GM10266 (cell line): ENCODE measurements around the gene CPSF6.
"Not testable (repeated sequence)": the region's sequence is repeated elsewhere in the genome, so short reads cannot be mapped to it uniquely, and the experiment has no call there.

ENCODE experiments used
- DNase-seq: peaks from one replicate; pipeline ENCODE4 v3.0.0; 2012; ENCODE audit errors: extremely low spot score
- TF ChIP-seq, protein P1 (sequence below): IDR thresholded peaks from 2 replicates; pipeline ENCODE4 v1.5.1; 2012; ENCODE audit warnings: mild to moderate bottlenecking, low read depth; ENCODE audit not compliant: control insufficient read depth, insufficient read depth; ENCODE audit errors: missing control alignments

CPSF6 gene, protein sequence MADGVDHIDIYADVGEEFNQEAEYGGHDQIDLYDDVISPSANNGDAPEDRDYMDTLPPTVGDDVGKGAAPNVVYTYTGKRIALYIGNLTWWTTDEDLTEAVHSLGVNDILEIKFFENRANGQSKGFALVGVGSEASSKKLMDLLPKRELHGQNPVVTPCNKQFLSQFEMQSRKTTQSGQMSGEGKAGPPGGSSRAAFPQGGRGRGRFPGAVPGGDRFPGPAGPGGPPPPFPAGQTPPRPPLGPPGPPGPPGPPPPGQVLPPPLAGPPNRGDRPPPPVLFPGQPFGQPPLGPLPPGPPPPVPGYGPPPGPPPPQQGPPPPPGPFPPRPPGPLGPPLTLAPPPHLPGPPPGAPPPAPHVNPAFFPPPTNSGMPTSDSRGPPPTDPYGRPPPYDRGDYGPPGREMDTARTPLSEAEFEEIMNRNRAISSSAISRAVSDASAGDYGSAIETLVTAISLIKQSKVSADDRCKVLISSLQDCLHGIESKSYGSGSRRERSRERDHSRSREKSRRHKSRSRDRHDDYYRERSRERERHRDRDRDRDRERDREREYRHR

DNA sequence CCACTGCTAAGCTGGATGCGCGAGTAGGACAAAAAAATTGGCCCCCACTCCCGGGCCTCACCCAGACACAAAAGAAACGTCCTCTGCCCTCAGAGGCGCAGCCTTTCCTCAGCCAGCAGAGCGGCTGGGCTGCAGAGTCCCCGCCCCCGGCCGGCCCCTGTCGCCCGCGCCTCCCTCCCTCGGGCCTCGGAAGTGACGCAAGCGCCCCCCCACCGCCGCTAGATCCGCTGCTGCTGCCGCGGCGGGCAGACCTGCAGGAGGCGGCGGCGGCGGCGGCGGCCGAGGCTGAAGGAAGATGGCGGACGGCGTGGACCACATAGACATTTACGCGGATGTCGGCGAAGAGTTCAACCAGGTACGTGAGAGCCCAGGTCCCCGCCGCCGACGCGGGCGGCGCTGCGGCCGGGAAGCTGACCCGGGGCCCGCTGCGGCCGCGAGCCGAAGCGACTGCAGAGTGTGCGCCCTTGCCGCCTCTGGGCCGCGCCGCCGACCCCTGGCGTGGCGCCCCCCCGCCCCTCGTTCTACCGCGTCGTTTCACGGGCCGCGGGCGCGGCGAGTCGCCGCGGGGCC lies at the start of gene CPSF6:
Gene CPSF6 (plus strand): TSS at position 218 of the 570 bp plus-strand sequence. CDS start 78 bp downstream, at position 296.
- peak; percentile 96 for DNase-seq
- TF ChIP-seq, protein P1, sequence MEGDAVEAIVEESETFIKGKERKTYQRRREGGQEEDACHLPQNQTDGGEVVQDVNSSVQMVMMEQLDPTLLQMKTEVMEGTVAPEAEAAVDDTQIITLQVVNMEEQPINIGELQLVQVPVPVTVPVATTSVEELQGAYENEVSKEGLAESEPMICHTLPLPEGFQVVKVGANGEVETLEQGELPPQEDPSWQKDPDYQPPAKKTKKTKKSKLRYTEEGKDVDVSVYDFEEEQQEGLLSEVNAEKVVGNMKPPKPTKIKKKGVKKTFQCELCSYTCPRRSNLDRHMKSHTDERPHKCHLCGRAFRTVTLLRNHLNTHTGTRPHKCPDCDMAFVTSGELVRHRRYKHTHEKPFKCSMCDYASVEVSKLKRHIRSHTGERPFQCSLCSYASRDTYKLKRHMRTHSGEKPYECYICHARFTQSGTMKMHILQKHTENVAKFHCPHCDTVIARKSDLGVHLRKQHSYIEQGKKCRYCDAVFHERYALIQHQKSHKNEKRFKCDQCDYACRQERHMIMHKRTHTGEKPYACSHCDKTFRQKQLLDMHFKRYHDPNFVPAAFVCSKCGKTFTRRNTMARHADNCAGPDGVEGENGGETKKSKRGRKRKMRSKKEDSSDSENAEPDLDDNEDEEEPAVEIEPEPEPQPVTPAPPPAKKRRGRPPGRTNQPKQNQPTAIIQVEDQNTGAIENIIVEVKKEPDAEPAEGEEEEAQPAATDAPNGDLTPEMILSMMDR, result no peak

DNA sequence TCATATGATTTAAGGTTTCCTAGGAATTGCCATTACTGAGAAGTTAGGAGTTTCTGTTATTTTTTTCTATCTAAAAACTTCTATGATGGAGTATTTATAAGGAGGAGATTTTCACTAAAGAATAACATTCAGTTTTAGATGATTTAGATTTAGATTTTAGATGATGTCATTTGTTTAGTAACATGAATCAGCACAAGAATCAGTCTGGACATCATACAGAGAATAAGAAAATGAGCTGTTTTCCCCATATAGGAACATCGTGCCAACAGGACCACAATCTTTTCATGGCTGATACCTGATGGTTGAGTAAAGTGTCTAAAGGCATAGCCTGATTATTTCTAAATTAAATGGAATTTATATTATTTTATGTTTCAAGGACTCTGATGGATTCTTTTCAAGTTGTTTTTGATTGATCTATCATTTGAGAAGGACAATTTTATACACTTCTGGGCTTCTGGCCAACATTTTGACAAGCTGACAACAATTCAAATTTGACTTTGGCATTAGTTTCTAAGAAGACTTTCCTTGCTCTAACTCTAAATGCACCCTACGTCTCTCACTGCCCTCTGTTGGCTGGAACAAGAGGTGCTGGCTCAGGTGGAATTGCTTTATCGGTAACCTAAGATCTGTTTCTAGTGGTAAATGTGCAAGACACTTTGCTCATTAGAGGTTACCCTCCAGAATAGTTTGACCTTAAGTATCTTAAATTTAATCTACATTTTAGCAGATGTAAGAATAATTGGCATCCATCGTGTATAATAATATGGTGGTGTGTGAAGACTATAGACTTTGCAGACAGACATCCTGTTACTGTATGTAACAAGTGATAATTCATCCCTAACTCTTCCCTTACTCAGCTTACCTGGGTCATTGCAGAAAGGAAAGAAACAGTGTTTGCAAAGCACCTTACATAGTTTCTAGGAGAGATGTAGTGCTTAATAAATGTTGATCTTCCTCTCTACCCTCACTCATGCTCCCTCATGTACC lies 42.8 kb upstream of the CPSF6 start:
- no peak for DNase-seq

DNA sequence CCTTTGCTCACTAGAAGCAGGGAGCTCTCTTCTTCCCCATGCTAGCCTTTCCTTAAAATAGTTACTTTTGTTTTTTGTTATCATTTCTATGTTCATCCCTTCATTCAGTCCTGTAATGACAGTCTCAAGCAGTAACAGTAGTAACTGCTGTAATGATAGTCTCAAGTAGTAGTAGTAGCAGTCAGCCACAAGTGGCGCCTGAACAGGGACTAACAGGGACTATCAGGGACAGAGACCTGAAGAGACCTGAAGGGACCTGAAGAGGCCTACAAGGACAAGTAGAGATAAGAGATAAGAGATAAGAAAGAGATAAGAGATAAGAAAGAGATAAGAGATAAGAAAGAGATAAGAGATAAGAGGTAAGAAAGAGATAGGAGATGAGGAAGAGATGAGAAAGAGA lies 39.4 kb upstream of the CPSF6 start:
- DNase-seq, result not testable (repeated sequence)

More for the DNA sequence above, 42.8 kb upstream of the CPSF6 start:
- TF ChIP-seq, protein P1, result peak; percentile 20

DNA sequence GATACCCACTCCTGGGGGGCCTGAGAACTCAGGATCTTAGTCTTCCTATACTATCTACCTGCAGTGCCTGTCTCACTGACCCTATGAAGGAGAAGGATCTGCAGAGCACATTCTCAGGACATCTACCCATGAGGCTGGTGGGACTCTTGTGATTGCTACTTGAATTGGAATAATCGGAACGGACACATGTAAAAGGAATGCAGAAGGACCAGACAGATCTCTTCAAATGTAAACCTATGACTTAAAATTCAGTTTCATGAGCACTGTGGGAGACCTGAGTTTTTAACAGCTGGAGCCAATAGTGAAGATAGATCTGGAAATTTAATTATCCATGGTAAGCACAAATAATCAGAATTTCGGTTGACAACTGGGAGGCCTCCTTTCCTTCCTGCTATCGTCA lies 35.2 kb upstream of the CPSF6 start:
- DNase-seq, result no peak
- TF ChIP-seq, protein P1, result no peak

DNA sequence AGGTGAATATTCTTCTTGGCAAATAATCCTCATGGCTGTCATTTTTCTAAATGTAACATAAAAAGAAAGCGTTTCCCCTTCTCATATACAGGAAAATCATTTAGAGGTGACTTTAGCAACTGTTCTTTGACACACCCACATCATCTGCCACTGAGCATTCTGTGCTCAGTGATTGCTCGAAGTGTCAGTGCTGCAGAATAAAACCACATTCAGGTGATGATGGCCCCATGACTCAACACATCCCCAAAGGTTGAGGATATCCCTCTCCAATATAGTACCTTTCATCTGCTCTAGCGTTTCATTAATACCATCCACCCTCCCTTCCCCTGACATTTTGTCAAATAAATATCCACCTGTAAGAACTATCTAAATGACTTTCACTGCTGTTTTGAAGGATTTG lies 28.7 kb upstream of the CPSF6 start:
- TF ChIP-seq, protein P1, result no peak
- no peak for DNase-seq

DNA sequence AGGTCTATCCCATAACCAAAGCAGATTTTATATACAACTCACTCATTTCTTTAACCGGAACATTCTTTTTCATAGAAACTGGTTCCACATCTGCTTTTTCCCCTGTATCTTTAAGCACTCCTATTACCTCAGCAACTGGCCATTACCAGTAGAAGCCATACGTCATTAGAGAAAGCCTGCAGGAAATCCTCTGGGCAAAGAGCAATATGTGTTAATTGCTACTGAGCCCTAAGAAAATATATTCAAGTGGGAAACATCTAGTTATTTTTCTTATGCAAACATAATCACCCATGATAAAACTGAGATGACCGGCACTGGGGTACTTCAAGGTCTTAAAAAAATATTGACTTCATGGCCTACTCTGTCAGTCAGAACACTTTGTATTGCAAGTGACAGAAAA lies 28.2 kb upstream of the CPSF6 start:
- TF ChIP-seq, protein P1, result no peak

DNA sequence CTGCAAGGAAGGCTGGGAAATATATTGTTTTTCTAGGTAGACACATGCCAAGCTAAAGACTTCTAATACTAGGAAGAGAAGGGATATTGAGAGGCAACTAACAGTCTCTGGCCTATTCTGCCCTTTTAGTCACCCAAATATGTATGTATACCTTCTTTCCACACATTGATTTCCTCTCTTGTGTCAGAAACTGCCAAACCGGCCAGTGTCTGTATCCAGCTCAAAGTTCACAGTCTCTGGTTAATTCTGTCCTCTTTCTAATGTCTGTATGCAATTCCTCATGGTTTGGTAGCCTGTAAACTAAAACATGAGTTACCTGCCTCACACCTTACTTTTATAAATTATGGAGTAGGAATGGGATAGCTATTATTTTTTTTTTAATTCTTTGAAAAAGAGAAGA lies 25.2 kb upstream of the CPSF6 start:
- TF ChIP-seq, protein P1, result no peak
- DNase-seq, result no peak

More for the DNA sequence above, 28.2 kb upstream of the CPSF6 start:
- DNase-seq, result no peak
